GM19455 (cell line): Measurements from ENCODE around the gene CEACAM4.

Experiments
- ATAC-seq: cut with Tn5 transposase; IDR thresholded peaks from one replicate; pipeline ENCODE4 v1.9.1; 2021; ENCODE audit not compliant: unreplicated experiment

CEACAM4 gene

GRCh38 chr19:41617941-41618730, 8.7 kb downstream of the CEACAM4 start:
- ATAC-seq, result no peak

GRCh38 chr19:41616792-41617621, 9.9 kb downstream of the CEACAM4 start:
- ATAC-seq, result no peak

DNA sequence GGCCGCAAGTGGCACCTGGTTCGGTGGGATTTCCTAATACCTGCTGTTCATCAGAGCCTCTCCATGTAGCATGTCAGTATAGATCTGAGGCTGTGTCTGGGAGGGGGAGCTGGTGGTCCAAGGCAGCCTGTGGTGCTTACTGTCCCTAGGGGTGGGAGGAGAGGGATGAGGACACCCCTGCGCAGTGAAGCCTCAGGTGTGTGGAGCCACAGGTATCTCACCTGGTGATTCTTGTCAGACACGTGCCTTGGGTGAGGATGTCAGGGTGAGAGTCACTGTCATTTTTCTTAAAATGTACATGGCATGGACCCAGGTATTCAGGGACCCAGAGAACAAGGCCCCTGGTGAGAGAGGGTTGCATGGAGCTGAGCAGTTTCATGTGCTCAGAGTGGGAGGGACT, 11.7 kb downstream of the CEACAM4 start:
- no peak for ATAC-seq

DNA sequence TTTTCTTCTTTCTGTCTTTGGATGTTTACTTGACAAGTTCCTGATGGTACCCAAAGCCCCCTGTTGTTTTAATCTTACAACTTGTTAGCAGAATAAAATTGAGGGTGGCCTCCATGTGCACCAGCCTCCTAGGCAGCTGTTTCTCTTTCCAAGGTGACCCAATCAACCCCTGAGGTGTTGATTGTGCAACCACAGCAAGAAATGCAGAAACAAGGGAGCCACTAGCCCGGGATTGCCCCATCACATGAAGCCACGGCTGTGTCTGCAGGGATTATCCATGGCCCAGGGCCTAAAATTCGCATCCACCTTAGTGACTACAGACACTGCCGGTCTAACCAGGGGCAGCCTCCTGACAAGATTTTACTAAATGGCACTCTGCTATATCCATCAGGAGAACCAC, 14.4 kb downstream of the CEACAM4 start:
- ATAC-seq, result no peak

- ATAC-seq, result no peak
Observed at GRCh38 chr19:41610789-41611188, 16.1 kb downstream of the CEACAM4 start.

DNA sequence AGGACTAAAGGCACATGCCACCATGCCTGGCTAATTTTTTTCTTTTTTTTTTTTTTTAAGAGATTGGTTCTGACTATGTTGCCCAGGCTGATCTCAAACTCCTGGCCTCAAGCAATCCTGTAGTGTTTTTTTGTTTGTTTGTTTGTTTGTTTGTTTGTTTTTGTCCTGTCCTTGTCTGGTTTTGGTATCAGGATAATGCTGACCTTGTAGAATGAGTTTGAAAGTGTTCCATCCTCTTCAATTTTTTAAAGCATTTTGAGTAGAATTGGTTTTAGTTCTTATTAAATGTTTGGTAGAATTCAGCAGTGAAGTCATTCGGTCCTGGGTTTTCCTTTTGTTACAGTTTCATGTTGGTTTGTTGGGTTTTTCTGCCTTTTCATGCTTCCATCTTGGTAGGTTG, 19.2 kb downstream of the CEACAM4 start:
- no peak for ATAC-seq

GRCh38 chr19:41606215-41606837, 20.5 kb downstream of the CEACAM4 start:
- ATAC-seq, result no peak

DNA sequence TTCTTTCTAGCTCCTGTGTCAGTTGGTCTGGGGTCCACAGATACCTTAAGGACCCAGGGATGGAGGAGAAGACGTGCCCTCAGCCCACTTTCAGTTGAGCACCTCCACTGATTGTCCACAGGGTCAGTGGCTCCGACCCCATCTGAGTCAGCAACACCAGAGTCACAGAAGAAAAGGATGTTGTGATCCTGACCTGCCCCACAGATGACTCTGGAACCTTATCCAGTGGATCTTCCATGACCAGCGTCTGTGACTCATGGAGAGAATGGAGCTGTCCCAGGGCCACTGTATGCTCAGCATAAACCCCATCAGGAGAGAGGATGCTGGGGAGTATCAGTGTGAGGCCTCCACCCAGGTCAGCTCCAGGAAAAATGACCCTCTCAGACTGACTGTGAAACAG, 22.0 kb downstream of the CEACAM4 start:
- ATAC-seq, result no peak

GRCh38 chr19:41601771-41602170, 25.1 kb downstream of the CEACAM4 start:
- no peak for ATAC-seq

DNA sequence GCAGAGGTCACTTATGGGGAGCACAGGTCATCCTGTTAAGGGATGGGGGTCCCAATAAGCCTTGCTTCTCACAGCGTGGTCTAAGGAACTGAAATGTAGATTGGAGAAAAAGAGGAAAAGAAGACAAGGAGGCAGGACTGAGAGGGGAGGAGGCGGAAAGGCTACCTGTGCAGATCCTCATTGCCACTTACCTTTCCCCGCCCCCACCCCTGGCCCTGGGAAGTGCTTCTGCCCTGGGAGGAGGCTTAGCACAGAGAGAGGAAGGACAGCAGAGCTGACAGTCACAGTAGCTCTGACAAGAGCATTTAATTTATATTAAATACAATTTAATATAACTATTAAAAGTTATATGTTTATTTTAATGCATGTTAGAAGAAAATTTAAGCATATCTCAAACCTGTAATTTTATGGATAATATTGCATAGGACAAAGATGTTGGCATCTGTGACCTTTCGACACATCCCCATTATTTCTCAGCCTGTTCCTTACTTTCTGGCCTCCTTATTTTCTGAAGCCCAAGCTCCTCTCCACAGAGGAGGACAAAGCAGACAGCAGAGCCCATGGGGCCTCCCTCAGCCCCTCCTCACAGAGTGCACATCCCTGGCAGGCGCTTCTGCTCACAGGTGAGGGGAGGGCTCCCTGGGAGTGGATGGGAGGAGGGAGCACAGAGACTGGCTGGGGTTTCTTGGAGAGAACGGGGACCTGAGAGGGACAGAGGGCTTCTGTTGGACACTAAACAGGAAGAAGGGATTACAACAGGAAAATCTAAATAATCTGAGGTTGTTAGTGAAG, 27.5 kb downstream of the CEACAM4 start:
- ATAC-seq, result no peak

DNA sequence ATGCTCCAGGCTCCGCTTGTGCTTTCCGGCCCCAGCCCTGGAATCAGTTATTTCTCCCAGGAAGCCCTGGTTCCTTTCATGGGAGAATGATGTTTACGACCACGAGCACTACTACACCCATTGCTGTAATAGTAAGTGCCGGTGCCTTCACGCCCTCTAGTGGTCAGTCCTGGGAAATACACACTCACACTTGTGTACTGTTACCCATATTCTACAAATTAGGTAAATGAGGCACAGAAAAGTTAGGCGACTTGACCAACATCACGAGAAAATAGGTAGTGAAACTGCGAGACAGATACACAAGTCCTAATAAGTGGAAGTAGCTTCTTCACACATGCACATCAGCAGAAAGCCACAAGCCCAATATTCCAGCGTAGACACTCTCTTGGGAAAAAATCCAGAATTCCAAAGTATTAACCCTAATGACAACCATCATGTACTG, 29.3 kb downstream of the CEACAM4 start:
- ATAC-seq, result no peak

GRCh38 chr19:41595890-41596280, 31.0 kb downstream of the CEACAM4 start:
- no peak for ATAC-seq

DNA sequence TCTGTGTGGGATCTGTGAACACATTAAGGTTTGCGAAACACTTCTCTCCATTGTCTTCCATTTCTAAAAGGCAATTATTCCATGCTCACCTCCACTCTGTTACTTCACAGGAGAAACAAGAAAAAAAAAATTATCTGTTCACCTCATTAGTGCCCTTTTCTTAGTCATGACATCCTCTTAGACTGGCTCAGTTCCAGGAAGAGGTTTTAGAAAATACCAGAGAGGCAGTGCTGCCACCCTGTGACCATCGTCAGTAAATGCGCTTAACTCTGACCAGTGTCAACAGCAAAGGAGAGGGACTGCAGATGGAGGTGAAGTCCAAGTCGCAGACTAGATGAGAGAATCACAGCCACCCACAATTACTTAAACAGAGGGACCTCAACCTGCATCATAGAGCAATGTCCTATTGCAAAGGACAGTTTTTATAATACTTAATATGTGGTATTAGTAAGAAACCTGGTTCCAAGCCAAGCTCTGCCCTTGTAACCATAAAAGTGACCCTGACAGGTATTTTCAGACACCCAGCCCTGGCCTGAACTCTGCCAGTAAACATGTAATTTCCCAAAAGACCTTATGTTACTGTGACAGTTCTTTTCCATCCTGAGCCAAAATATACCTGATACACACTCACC, 31.5 kb downstream of the CEACAM4 start:
- ATAC-seq, result no peak

DNA sequence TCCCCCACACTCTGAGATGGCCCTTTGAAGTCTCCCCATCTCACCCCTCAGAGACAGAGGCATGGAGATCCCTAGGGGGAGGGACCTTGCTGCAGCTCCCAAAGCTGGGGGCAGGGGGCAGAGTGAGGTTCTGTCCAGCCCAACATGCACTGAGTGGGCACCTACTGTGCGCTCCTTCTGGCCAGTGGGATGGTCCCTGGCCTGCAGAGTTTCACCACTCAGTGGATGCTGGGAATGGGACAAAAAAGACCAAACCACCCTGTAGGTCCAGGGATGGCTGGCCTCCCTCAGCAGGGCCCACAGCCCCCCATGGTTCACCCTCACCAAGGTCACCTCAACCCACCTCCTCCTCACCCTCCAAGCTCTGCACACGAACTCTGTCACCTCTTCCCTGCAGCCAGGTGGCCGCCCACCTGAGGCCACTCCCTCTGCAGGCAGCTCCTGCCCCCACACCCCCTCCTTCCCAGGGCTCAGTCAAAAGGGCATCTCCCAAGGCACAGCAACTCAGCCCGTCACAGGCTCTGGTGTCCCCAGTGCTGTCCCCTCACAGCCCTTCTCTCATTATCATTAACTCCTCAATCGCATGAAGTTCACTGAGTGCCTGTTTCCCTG, 34.8 kb downstream of the CEACAM4 start:
- no peak for ATAC-seq

DNA sequence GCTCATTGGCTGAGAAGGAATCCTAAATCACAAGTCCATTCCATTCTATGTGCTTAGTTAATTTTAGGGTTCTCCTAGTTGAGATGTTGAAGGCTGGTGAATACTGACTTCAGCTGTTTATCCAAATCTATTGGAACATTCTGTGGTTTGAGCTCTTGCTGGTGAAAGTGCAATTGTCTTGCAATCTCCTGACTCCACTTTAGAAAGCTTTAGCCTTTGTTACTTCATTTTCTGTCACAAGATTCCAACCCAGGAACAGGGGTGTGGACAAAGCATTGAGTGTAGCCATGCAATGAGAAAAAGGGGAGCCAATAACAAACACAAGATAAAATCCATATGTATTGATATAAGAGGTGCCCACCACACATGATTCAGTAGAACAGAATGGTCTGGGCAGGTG, 35.9 kb downstream of the CEACAM4 start:
- ATAC-seq, result no peak

DNA sequence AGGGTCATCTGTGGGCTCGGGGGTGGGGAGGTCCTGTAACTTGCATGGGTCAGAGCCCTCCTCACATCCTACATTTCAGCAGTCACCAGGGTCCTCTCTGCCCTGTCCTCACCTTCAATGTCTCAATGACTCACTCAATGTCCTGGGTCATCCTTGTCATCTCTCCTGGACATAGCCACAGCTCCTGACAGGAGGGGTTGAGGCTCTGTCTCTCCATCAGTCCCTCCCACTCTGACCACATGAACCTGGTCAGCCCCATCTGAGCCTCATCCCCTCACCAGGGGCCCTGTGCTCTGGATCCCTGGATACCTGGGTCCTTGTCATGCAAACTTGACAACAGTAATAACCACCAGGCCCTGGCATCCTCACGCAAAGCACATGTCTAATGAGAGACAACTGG, 37.5 kb downstream of the CEACAM4 start:
- no peak for ATAC-seq

- ATAC-seq, result no peak
Observed at GRCh38 chr19:41588497-41589209, 38.2 kb downstream of the CEACAM4 start.

GRCh38 chr19:41587838-41588210, 39.0 kb downstream of the CEACAM4 start:
- no peak for ATAC-seq

DNA sequence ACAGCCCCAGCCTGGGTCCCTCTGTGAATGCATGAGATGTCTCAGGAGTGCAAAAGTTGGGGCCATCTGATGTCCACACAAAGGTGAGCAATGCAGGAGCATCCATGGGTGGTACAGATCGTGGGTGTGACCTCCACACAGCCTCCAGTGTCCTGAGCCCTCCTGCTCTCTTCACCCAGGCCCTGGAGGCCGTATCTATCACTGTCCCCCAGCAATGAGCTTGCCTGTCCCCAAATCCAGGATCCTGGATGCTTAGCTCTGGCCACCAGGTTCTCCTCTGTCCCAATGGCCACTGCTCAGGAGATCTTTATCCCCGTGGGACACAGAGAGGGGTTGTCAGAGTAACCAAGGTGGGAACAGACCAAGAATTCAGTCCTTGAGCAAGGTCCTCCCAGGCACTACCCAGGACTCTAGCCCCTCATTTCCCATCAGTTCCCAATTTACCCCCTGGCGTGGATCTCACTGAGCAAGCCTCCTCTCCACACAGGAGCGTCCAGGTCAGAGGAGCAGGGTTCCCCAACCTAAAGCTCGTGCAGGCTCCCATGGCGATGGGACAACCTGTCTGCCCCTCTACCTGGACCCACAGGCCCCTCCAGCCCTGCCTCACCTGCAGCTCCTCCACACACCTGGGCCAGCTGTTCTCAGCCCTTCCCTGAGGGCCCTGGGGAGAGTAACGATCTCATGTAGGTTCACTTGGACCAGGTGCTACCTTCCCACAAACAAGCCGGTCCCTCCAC, 39.6 kb downstream of the CEACAM4 start:
- ATAC-seq, result no peak
